Activated CD4-positive, alpha-beta T cell treated with anti-CD3 and anti-CD28 coated beads, Interleukin-2, amount 50 U/mL, for 16 hours (primary cell): ENCODE data around the gene INPP5K.
A peak's percentile ranks its signal among the peaks of the same experiment; 100 is the strongest.
"Not testable (repeated sequence)": the region's sequence is repeated elsewhere in the genome, so short reads cannot be mapped to it uniquely, and the experiment has no call there.

Source experiments
- DNase-seq: peaks from one replicate; pipeline ENCODE4 v3.0.0-alpha.2; 2020

INPP5K gene

DNA sequence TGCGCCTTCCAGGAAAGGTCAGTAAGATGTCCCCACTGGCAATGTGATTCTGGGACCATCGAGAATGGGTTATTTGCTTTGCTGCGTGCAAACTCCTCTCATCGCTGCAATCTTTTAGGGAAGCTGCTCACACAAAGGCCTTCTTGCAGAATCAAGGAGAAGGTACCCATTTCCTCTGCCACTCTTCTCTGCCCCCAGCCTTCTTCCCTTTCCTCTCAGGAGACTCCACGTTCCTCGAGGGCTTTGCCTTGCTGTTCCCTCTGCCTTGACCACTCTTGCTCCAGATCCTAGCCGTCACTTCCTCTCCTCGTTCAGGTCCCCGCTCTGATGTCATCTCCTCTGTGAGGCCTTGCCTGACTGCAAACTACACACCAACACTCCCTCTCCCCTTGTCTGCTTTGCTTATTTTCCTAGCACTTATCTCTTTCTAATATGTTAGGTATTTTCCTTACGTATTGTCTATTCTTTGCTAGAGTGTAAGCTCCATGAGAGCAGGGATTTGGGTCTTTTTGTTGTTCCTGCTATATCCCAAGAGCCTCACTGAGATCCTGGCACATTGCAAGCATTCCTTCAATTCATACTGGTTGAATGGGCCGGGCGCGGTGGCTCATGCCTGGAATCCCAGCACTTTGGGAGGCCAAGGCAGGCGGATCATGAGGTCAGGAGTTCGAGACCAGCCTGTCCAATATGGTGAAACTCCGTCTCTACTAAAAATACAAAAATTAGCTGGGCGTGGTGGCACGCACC is 55.0 kb downstream of the INPP5K start:
- DNase-seq: no peak

DNA sequence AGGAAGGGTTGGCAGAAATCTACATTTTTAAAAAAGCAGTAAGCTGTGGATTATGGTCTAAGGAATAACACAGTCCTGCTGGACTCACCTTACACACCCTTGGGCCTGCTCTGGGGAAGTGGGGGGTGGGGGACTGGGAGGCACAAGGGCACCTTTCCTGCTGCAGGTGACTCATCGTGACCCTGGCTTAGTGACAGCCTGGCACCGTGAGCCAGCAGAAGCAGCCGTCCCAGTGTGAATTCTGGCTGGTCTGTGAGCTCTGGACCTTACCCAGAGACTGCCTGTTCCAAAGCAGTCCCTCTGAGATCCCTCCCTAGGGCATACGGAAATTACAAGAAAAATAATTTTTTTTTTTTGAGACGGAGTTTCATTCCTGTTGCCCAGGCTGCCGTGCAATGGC is 56.2 kb downstream of the INPP5K start:
- no peak for DNase-seq

DNA sequence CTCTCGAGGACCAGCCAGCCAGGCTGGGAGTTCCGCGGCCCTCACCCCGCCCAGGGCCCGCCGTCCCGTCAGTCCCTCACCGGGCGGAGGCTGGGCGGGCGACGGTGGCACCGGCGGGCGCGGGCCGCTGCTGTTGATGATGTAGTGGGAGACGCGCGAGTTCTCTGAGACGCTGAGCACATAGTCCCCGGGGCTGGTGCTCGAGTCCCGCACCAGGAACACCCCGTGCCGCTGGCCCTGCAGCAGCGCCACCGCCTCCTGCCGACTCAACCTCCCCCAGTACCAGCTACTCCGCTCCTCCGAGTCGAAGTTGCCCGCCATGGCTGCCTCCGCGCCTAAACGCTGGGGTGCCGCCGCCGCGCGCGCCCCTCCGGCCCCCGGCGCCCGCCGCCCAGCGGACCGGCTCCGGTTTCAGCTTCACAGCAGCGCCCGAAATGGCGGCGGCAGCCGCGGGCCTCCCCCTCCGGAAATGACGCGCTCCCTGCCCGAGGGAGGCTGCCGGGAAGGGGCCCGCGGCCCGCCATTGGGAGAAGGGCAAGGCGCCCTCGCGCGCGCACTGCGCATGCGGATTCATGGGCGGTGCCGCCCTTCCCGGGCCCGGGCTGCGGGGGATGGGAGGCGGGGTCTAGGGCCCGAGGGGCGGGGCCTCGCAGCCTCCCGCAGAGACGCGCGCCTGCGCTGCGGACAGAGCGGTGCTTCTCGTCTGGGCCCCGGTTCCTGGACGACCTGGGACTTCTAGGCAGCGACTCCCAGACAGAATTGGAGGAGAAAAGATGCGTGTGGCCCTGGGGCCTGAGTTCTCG is 60.4 kb downstream of the INPP5K start, which contains the start of gene CRK:
Gene CRK (minus strand): TSS at position 436 of the 803 bp plus-strand sequence. CDS start 115 bp downstream, at position 321.
- DNase-seq: peak; percentile 98

DNA sequence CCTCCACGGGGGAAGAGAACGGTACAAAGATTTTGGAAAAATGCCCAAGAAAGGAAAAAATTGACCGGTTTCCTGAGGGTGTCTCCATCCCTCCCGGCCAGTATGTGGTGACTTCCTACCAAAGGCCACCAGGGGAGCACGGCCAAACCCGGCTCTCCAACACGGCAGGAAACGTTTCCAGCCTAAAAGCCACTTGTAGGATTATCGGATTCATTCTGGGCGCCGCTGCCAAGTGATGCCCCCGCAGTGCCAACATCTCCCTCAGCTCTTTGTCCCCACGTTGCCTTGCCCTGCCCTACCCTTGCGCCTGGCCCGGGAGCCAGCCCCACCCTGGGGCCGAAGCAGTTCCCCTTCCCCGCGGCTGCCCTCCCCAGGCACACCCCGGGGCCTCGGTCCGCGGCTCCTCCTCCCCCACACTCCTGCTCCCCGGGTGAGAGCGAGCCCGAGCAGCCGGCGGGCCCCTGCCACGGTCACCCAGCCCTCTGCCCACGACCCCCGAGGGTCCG is 61.1 kb downstream of the INPP5K start:
- peak; percentile 41 for DNase-seq

DNA sequence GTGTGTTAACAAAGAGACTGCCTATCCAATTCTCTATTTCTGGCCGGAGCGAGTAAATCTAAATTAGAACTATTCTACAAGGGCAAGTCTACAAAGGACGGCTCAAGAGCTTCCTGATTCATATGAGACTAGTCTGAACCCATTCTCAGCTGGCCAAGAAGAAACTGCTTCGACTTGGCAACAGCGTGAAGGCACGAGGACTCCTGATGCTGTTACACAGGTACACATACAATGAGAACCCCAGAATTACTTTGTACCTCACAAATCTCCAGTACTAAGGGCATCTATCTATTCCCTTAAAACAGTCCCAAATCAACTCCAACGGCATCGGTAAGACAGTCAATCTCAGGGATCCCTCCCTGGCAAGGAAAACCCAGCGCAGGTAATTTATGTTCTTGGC is 61.9 kb downstream of the INPP5K start:
- no peak for DNase-seq

DNA sequence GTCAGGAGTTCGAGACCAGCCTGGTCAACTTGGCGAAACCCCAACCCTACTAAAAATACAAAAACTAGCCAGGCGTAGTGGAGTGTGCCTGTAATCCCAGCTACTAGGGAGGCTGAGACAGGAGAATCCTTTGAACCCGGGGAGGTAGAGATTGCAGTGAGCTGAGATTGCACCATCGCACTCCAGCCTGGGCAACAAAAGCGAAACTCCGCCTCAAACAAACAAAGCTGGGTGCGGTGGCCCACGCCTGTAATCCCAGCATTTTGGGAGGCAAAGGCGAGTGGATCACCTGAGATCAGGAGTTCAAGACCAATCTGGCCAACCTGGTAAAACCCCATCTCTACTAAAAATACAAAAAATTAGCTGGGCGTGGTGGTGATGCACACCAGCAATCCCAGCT is 62.7 kb downstream of the INPP5K start:
- DNase-seq: not testable (repeated sequence)

DNA sequence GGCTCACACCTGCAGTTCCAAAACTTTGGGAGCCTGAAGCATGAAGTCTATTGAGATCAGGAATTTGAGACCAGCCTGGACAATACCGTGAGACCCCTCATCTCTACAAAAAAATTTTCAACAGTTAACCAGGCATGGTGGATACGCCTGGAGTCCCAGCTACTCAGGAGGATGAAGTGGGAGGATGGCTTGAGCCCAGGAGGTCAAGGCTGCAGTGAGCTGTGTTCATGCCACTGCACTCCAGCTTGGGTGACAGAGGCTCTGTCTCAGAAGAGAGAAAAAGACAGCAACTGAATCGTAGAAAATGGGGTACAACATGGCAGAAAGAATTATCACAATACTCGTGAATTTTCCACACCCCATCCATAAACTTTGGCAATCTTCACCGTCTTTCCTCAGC is 63.6 kb downstream of the INPP5K start:
- no peak for DNase-seq

DNA sequence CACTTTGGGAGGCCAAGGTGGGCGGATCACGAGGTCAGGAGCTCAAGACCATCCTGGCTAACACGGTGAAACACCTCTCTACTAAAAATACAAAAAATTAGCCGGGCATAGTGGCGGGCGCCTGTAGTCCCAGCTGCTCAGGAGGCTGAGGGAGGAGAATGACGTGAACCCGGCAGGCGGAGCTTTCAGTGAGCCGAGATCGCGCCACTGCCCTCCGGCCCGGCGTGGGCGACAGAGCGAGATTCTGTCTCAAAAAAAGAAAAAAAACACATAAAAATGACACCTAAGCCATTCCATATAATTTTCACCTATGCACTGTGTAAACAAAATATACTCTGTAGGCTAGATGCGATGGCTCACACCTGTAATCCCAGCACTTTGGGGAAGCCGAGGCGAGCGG is 66.2 kb downstream of the INPP5K start:
- not testable (repeated sequence) for DNase-seq

DNA sequence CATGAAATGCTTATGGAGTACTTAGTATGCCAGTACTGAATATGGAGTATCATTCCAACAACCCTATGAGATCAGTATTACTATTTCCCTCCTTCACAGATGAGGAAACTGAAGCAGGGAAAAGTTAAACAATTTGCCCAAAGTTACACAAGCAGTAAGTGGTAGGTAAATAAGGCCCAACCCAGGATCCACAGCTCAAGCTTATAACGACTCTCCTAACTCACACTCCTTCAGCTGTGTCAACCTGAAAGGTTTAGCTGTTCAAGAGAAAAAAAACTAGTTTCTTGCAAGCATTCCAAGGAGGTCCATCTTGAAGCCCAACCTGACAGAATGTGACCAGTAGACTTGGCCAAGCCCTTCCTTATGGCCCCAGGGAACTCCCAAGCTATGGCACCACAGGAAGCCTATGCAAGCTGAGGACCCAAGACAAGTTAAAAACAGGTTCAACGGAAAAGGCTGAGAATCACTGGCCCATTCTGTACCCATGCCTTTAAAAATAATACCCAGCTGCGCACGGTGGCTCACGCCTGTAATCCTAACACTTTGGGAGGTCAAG is 66.9 kb downstream of the INPP5K start:
- no peak for DNase-seq

DNA sequence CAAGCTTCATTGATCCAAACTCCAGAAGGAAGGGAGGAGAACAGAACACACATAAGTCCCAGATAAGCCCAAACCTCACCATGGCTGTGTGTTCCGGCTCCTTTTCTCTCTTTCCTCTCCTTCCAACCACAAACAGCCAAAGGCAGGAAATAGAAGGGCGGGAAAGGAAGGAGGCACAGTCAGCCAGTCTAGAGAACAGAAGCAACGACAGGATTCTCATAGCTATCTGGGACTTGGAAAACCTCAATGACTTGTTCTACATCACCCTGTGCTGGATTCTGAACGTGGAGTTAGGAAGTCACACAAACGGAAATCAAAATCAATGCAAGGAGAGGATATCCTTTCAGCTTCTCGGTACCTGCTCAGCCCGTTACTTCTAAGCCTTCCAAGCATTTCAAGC is 69.4 kb downstream of the INPP5K start:
- DNase-seq: no peak

DNA sequence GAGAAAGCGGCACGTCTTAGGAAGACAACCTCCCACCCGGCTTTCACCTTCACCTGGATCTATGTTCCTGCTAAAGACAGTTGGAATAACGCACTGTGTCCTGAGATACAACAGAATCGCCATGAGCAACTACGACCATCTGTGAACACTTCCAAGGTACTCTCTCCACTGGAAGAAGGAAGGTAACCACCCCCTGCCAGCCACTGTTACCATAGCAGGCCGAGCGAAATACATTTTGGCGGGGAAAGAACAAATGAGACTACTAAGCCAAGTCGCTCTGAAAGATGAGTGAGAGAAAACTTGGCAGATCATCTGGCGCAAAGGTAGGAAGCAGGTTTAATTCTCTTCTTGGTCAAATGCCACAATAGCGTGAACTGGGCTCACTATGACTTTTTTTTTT is 70.2 kb downstream of the INPP5K start:
- no peak for DNase-seq

DNA sequence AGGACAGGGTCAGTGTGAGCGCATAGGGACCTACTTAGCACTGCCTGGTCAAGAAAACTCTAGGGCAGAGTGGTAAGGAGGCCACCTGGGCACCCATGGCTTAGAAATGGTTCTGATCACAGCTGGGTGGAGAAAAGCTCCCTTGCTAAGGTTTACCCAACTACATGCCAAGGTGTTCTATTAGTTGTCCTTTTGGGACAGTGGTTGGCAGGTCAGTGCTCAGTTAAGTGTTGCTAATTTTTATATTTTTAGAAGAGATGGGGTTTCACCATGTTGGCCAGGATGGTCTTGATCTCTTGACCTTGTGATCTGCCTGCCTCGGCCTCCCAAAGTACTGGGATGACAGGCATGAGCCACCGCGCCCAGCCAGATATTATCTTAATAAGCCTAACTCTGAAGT is 70.7 kb downstream of the INPP5K start:
- DNase-seq: not testable (repeated sequence)
